ENCODE measurements around the gene RENBP. TPM values are rescaled to one million over a fixed set of nuclear protein-coding genes. Genes with fewer than 3 reads are reported as not detected.

RENBP gene
- polyA plus RNA-seq, 1 of the 3 experiments (the other 2 are of a cell fraction): 0.90 TPM

DNA sequence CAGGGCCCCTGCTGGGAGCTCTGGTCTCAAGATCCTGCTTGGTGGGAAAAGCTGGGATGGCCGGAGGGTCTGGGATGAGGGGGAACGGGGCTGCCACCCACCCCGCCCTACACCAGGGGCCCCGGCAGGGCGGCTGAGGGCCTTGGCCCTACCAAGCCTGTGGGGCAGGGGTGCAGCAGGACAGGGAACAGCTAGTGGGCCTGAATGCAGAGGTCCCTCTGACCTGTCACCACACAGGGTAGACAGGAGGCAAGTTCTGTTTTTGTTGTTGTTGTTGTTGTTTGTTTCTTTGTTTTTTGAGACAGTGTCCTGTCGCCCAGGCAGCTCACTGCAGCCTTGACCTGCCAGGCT lies 332 bp upstream of the RENBP start:
- H2AFZ ChIP-seq (ENCODE audit: low read depth): no peak overlapping the region
- POLR2A ChIA-PET: interaction anchor here (1.2 kb wide), 1 partner anchor 18 kb away, joined by 9 read pairs; no protein-coding TSS in a partner anchor
- H3K27me3 ChIP-seq (ENCODE audit: insufficient read depth): no peaks in the 10 kb centered on the region
- no peak overlapping the region for H3K27ac ChIP-seq (ENCODE audit: low read depth in 2 of 2, low read length in 1 of 2)
- TF ChIP-seq TCF12 (IDR thresholded peaks at IDR 0.05): no peak
- TF ChIP-seq, protein P1, sequence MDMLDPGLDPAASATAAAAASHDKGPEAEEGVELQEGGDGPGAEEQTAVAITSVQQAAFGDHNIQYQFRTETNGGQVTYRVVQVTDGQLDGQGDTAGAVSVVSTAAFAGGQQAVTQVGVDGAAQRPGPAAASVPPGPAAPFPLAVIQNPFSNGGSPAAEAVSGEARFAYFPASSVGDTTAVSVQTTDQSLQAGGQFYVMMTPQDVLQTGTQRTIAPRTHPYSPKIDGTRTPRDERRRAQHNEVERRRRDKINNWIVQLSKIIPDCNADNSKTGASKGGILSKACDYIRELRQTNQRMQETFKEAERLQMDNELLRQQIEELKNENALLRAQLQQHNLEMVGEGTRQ (IDR thresholded peaks at IDR 0.05; ENCODE audit: borderline replicate concordance, low read depth, low read length): no peak
- no peak for TF ChIP-seq GABPA (IDR thresholded peaks at IDR 0.05; ENCODE audit: low read depth)
- TF ChIP-seq, protein P2, sequence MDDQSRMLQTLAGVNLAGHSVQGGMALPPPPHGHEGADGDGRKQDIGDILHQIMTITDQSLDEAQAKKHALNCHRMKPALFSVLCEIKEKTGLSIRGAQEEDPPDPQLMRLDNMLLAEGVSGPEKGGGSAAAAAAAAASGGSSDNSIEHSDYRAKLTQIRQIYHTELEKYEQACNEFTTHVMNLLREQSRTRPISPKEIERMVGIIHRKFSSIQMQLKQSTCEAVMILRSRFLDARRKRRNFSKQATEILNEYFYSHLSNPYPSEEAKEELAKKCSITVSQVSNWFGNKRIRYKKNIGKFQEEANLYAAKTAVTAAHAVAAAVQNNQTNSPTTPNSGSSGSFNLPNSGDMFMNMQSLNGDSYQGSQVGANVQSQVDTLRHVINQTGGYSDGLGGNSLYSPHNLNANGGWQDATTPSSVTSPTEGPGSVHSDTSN (IDR thresholded peaks at IDR 0.05): no peak
- no peak for TF ChIP-seq POLR2AphosphoS5 (IDR thresholded peaks at IDR 0.05; ENCODE audit: low read depth, low read length)
- TF ChIP-seq SMC3 (IDR thresholded peaks at IDR 0.05; ENCODE audit: low read depth, low read length): no peak
- no peak for TF ChIP-seq FOSL2 (IDR thresholded peaks at IDR 0.05; ENCODE audit: borderline replicate concordance, low read depth)
- TF ChIP-seq, protein P3, sequence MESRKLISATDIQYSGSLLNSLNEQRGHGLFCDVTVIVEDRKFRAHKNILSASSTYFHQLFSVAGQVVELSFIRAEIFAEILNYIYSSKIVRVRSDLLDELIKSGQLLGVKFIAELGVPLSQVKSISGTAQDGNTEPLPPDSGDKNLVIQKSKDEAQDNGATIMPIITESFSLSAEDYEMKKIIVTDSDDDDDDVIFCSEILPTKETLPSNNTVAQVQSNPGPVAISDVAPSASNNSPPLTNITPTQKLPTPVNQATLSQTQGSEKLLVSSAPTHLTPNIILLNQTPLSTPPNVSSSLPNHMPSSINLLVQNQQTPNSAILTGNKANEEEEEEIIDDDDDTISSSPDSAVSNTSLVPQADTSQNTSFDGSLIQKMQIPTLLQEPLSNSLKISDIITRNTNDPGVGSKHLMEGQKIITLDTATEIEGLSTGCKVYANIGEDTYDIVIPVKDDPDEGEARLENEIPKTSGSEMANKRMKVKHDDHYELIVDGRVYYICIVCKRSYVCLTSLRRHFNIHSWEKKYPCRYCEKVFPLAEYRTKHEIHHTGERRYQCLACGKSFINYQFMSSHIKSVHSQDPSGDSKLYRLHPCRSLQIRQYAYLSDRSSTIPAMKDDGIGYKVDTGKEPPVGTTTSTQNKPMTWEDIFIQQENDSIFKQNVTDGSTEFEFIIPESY (IDR thresholded peaks at IDR 0.05; ENCODE audit: borderline replicate concordance, low read depth): no peak
- TF ChIP-seq NRF1 (IDR thresholded peaks at IDR 0.05; ENCODE audit: low read depth, low read length): no peak
- no peak for TF ChIP-seq CHD2 (IDR thresholded peaks at IDR 0.05; ENCODE audit: low read length, partially characterized antibody)
- TF ChIP-seq EP300 (IDR thresholded peaks at IDR 0.05; ENCODE audit: borderline replicate concordance in 1 of 2, low read depth in 1 of 2, low read length in 1 of 2): no peak
- TF ChIP-seq JUND (IDR thresholded peaks at IDR 0.05): no peak
- TF ChIP-seq RXRA (IDR thresholded peaks at IDR 0.05; ENCODE audit: borderline replicate concordance, low read depth): no peak
- TF ChIP-seq SIN3A (IDR thresholded peaks at IDR 0.05; ENCODE audit: borderline replicate concordance, low read depth, low read length): no peak
- no peak for TF ChIP-seq EZH2phosphoT487 (IDR thresholded peaks at IDR 0.05; ENCODE audit: borderline replicate concordance, low read depth)
- TF ChIP-seq TAF1 (IDR thresholded peaks at IDR 0.05; ENCODE audit: borderline replicate concordance, low read depth, low read length): no peak
- no peak for TF ChIP-seq ELF1 (IDR thresholded peaks at IDR 0.05)
- TF ChIP-seq FOXM1 (IDR thresholded peaks at IDR 0.05; ENCODE audit: low read depth): no peak
- 75% methylated on average over 5 of the region's 6 CpGs for WGBS (ENCODE audit: low lambda C conversion rate)
- peaks cover 19% of the 10 kb centered on the region for H3F3A ChIP-seq (replicated peaks; ENCODE audit: insufficient read depth)
- peaks cover 0 to 2% of the 10 kb centered on the region in 2 experiments; a peak in 1 of 4 replicates for H3K4me1 ChIP-seq (ENCODE audit: control insufficient read depth in 1 of 2, insufficient read depth in 2 of 2, low read depth in 1 of 2, low read length in 1 of 2)
- H3K9me2 ChIP-seq: no peaks in the 10 kb centered on the region
- no peaks in the 10 kb centered on the region for H3K9me3 ChIP-seq
- CTCF ChIA-PET: interaction anchor here (1.1 to 11.8 kb wide), 5 partner anchors 8 to 181 kb away, joined by 3 to 271 read pairs (median 134); partner anchors contain the start of genes ARHGAP4, HCFC1, NAA10 and PLXNB3
- no peak overlapping the region for H3K4me2 ChIP-seq
- H4K20me1 ChIP-seq (ENCODE audit: insufficient read depth): 0 out of 2 replicates have a peak, but pooled peaks cover 9% of the 10 kb centered on the region
- H3K36me3 ChIP-seq (replicated peaks in 1 of 2; ENCODE audit: control insufficient read depth in 1 of 2, insufficient read depth in 2 of 2, low read length in 1 of 2): peaks cover 0 to 24% of the 10 kb centered on the region in 2 experiments
- no peak overlapping the region for H3K4me3 ChIP-seq (ENCODE audit: low read depth in 2 of 2, low read length in 1 of 2)
- H3K9ac ChIP-seq: no peak overlapping the region
- H3K79me2 ChIP-seq (ENCODE audit: insufficient read depth): no peaks in the 10 kb centered on the region
- no peak for DNase-seq

Measured in SK-N-SH (cell line).